GM19035 (cell line): ENCODE data around the gene CLEC17A.

Experiments used
- ATAC-seq: cut with Tn5 transposase; IDR thresholded peaks from one replicate; pipeline ENCODE4 v1.9.1; 2021; ENCODE audit not compliant: unreplicated experiment

Gene CLEC17A

GRCh38 chr19:14649020-14649419, 66.1 kb downstream of the CLEC17A start:
- ATAC-seq, result no peak

- ATAC-seq, result no peak
Observed at GRCh38 chr19:14650161-14650560, 67.3 kb downstream of the CLEC17A start.

GRCh38 chr19:14654786-14655560, 72.1 kb downstream of the CLEC17A start:
- no peak for ATAC-seq

- ATAC-seq, result no peak
Observed at GRCh38 chr19:14655726-14656125, 72.8 kb downstream of the CLEC17A start.

GRCh38 chr19:14659874-14660489, 77.1 kb downstream of the CLEC17A start:
- no peak for ATAC-seq

GRCh38 chr19:14661372-14661924, 78.6 kb downstream of the CLEC17A start:
- ATAC-seq, result no peak
